Psoas muscle (tissue), 8 donors: ENCODE measurements around the gene EPHB2. TPM values are rescaled to one million over a fixed set of nuclear protein-coding genes. Genes with fewer than 3 reads are reported as not detected.
"Not testable (repeated sequence)": the region's sequence is repeated elsewhere in the genome, so short reads cannot be mapped to it uniquely, and the experiment has no call there.

Source experiments
- ATAC-seq, 4 donors: fragments of 200-7000 bp; cut with Tn5 transposase; one replicate each; pipeline ENCODE4 v1.9.1; 2020; ENCODE audit warnings: moderate library complexity in 3 of 4, mild to moderate bottlenecking in 2 of 4
- DNase-seq, 2 donors: peaks; one replicate each; pipeline ENCODE4 v3.0.0-alpha.2; 2020
- H3K27ac ChIP-seq: fragments of 200-600 bp; one replicate; pipeline ENCODE4 v1.8.0; 2022
- H3K27me3 ChIP-seq, 3 donors: fragments of 200-600 bp in 1 of 3; one replicate each; pipeline versions ENCODE4 v1.6.1 to v1.8.0; 2013 to 2022; ENCODE audit warnings: low read length in 2 of 3, mild to moderate bottlenecking in 2 of 3, moderate library complexity in 1 of 3; ENCODE audit not compliant: insufficient read depth in 3 of 3
- H3K36me3 ChIP-seq, 2 donors: fragments of 200-600 bp in 1 of 2; one replicate each; pipeline versions ENCODE4 v1.6.1 to v1.8.0; 2013 to 2022; ENCODE audit warnings: low read depth in 1 of 2, mild to moderate bottlenecking in 1 of 2, moderate library complexity in 1 of 2; ENCODE audit not compliant: insufficient read depth in 1 of 2
- H3K4me1 ChIP-seq: fragments of 200-600 bp; one replicate; pipeline ENCODE4 v1.8.0; 2022
- H3K4me3 ChIP-seq: fragments of 200-600 bp; one replicate; pipeline ENCODE4 v1.8.0; 2022; ENCODE audit warnings: mild to moderate bottlenecking
- H3K9me3 ChIP-seq: fragments of 200-600 bp; one replicate; pipeline ENCODE4 v1.8.0; 2022
- CTCF ChIP-seq: fragments of 200-600 bp; IDR thresholded peaks from one replicate; pipeline ENCODE4 v1.8.0; 2022; ENCODE audit warnings: antibody characterized with exemption
- WGBS, 3 donors: extraction: QIAGEN DNeasy Blood & Tissue Kit; methylation state at CpG; one replicate each; pipeline versions ENCODE4 v1.1.6 to v1.1.7; 2013; 5-methylcytosine and 5-hydroxymethylcytosine counted together
- intact Hi-C, 2 donors: fragments of 100-400 bp; cut with DNase I; formaldehyde crosslinking; loops; one replicate each; pipeline versions ENCODE4 v1.11.0 to v1.14.2; 2022
- polyA plus RNA-seq, 3 donors: library from polyadenylated mRNA; stranded (reverse); fragments of 200-250 nt; gene quantifications; one replicate each; pipeline ENCODE4 v1.2.3, GENCODE V29; 2013
- total RNA-seq, 4 donors: library from RNA; stranded (reverse); fragmentation: NEBNext Ultra II Directional in 2 of 4; extraction: Animal tissue kit (Norgen Biotek cat#: 25700) in 2 of 4; gene quantifications; one replicate each; pipeline versions ENCODE4 v1.2.1 to v1.2.4, GENCODE V29; 2021 to 2023
- donor health status: healthy with polysubstance abuse.
- donor health status: DM: no; HTN: no; CAD: no; lungs with moderate emphysema.
- donor health status: Bipolar disorder and iron deficiency.
- donor health status: healthy.
- donor health status: DM: yes; HTN: yes; CAD: no.
- donor health status: DM: no; HTN: no; CAD: no.
- donor health status: DM: no; HTN: no; CAD: no.
- donor health status: DM: yes; HTN: yes; CAD: no.

Gene EPHB2
- total and polyA plus RNA-seq, 7 donors, result 0.06 to 2.1 (median 0.48) TPM; not detected in 1

- no peak overlapping the region for H3K27ac ChIP-seq
- H3K27me3 ChIP-seq, result peaks cover 0 to 1% (median 0%) of the 10 kb centered on the region in 3 donors
- ATAC-seq (no peak), DNase-seq (no peak)
- no peaks in the 10 kb centered on the region for H3K4me1 ChIP-seq
- no peak overlapping the region for H3K4me3 ChIP-seq
- 90 to 95% (median 92%) methylated on average over 3 of the region's 3 CpGs for whole genome bisulfite sequencing, 3 donors
- no peaks in the 10 kb centered on the region for H3K9me3 ChIP-seq
- TF ChIP-seq CTCF, result no peak
- no peaks in the 10 kb centered on the region for H3K36me3 ChIP-seq
- intact Hi-C loops, result no loop called here
Observed at GRCh38 chr1:22832414-22832786, 121.8 kb downstream of the EPHB2 start.

- H3K9me3 ChIP-seq, result no peaks in the 10 kb centered on the region
- H3K27me3 ChIP-seq, result peaks cover 0 to 1% (median 0%) of the 10 kb centered on the region in 3 donors
- WGBS, 3 donors, result 89 to 95% (median 94%) methylated on average over 1 of the region's 1 CpG
- H3K4me3 ChIP-seq, result no peak overlapping the region
- H3K36me3 ChIP-seq, result no peaks in the 10 kb centered on the region
- TF ChIP-seq CTCF, result no peak
- intact Hi-C loops, result no loop called here
- H3K4me1 ChIP-seq, result no peaks in the 10 kb centered on the region
- H3K27ac ChIP-seq, result no peak overlapping the region
- DNase-seq (no peak), ATAC-seq (no peak)
Observed at GRCh38 chr1:22833699-22834098, 123.1 kb downstream of the EPHB2 start.

- WGBS, 3 donors, result 57 to 71% (median 61%) methylated on average over 2 of the region's 2 CpGs
- DNase-seq, intact Hi-C loops, H3K4me1 ChIP-seq, H3K27me3 ChIP-seq, ATAC-seq, H3K4me3 ChIP-seq, H3K27ac ChIP-seq, H3K9me3 ChIP-seq, H3K36me3 ChIP-seq: not testable (repeated sequence)
Observed at GRCh38 chr1:22834420-22834819, 123.8 kb downstream of the EPHB2 start.

- H3K27ac ChIP-seq, result no peak overlapping the region
- DNase-seq (no peak), ATAC-seq (no peak)
- no peak for TF ChIP-seq CTCF
- no peaks in the 10 kb centered on the region for H3K36me3 ChIP-seq
- peaks cover 0 to 6% (median 1%) of the 10 kb centered on the region in 3 donors for H3K27me3 ChIP-seq
- no peaks in the 10 kb centered on the region for H3K4me1 ChIP-seq
- H3K9me3 ChIP-seq, result no peaks in the 10 kb centered on the region
- 79 to 82% (median 81%) methylated on average over 24 of the region's 24 CpGs for WGBS, 3 donors
- intact Hi-C loops, result no loop called here
- no peak overlapping the region for H3K4me3 ChIP-seq
Observed at GRCh38 chr1:22835636-22836319, 125.1 kb downstream of the EPHB2 start.

GRCh38 chr1:22836850-22837249 lies 126.2 kb downstream of the EPHB2 start:
- no peak overlapping the region for H3K4me3 ChIP-seq
- ATAC-seq, result no peak
- H3K27me3 ChIP-seq, result peaks cover 0 to 9% (median 3%) of the 10 kb centered on the region in 3 donors
- 80 to 87% (median 82%) methylated on average over 5 of the region's 5 CpGs for WGBS, 3 donors
- intact Hi-C loops, result no loop called here
- no peak for TF ChIP-seq CTCF
- no peak for DNase-seq
- H3K9me3 ChIP-seq, result no peaks in the 10 kb centered on the region
- H3K27ac ChIP-seq, result no peak overlapping the region
- H3K4me1 ChIP-seq, result no peaks in the 10 kb centered on the region
- no peaks in the 10 kb centered on the region for H3K36me3 ChIP-seq
